ENCODE data around the gene SH3TC1. TPM values are rescaled to one million over a fixed set of nuclear protein-coding genes. Genes with fewer than 3 reads are reported as not detected.
A peak's percentile ranks its signal among the peaks of the same experiment; 100 is the strongest.

Gene SH3TC1
- total RNA-seq, 1 donor from 2014 or later, result 5.4 TPM

- no peak for DNase-seq (ENCODE audit: extremely low spot score, unreplicated experiment)
- TF ChIP-seq CTCF (conservative IDR thresholded peaks at IDR 0.05), result no peak
- Mint-ChIP-seq H3K9me3 (no peaks in the 10 kb centered on the region), H3K4me1 (ENCODE audit: unreplicated experiment) (no peaks in the 10 kb centered on the region), H3K27ac (no peak overlapping the region), H3K4me3 (no peak overlapping the region), H3K27me3 (peaks cover 51% of the 10 kb centered on the region), H3K36me3 (no peaks in the 10 kb centered on the region)
These were observed 46.2 kb upstream of the SH3TC1 start for GRCh38 chr4:8152865-8153257.

- Mint-ChIP-seq H3K4me3 (no peak overlapping the region), H3K36me3 (no peaks in the 10 kb centered on the region), H3K4me1 (ENCODE audit: unreplicated experiment) (no peaks in the 10 kb centered on the region), H3K27ac (no peak overlapping the region), H3K27me3 (peaks cover 51% of the 10 kb centered on the region), H3K9me3 (no peaks in the 10 kb centered on the region)
- no peak for TF ChIP-seq CTCF (conservative IDR thresholded peaks at IDR 0.05)
- no peak for DNase-seq (ENCODE audit: extremely low spot score, unreplicated experiment)
These were observed 45.6 kb upstream of the SH3TC1 start for GRCh38 chr4:8153441-8153840.

GRCh38 chr4:8155048-8155447, 44.0 kb upstream of the SH3TC1 start:
- H3K27ac Mint-ChIP-seq, result no peak overlapping the region
- peaks cover 62% of the 10 kb centered on the region for H3K27me3 Mint-ChIP-seq
- DNase-seq (ENCODE audit: extremely low spot score, unreplicated experiment), result no peak
- no peaks in the 10 kb centered on the region for H3K9me3 Mint-ChIP-seq
- H3K4me3 Mint-ChIP-seq, result no peak overlapping the region
- TF ChIP-seq CTCF (conservative IDR thresholded peaks at IDR 0.05), result no peak
- peaks cover 11% of the 10 kb centered on the region for H3K4me1 Mint-ChIP-seq (ENCODE audit: unreplicated experiment)
- H3K36me3 Mint-ChIP-seq, result no peaks in the 10 kb centered on the region

GRCh38 chr4:8155660-8156421, 43.2 kb upstream of the SH3TC1 start:
- Mint-ChIP-seq H3K36me3 (no peaks in the 10 kb centered on the region), H3K9me3 (no peaks in the 10 kb centered on the region), H3K4me1 (ENCODE audit: unreplicated experiment) (peaks cover 15% of the 10 kb centered on the region), H3K27me3 (peaks cover 62% of the 10 kb centered on the region), H3K4me3 (peak overlapping the region; percentile 25), H3K27ac (no peak overlapping the region)
- TF ChIP-seq CTCF (conservative IDR thresholded peaks at IDR 0.05), result no peak
- no peak for DNase-seq (ENCODE audit: extremely low spot score, unreplicated experiment)

GRCh38 chr4:8156617-8157016, 42.5 kb upstream of the SH3TC1 start:
- Mint-ChIP-seq H3K4me1 (ENCODE audit: unreplicated experiment) (peaks cover 15% of the 10 kb centered on the region), H3K9me3 (no peaks in the 10 kb centered on the region), H3K4me3 (no peak overlapping the region), H3K36me3 (no peaks in the 10 kb centered on the region), H3K27ac (no peak overlapping the region), H3K27me3 (peaks cover 62% of the 10 kb centered on the region)
- no peak for TF ChIP-seq CTCF (conservative IDR thresholded peaks at IDR 0.05)
- no peak for DNase-seq (ENCODE audit: extremely low spot score, unreplicated experiment)
